OCI-LY1 (cell line): Measurements from ENCODE around the gene GGT5.
"Not testable (repeated sequence)": the region's sequence is repeated elsewhere in the genome, so short reads cannot be mapped to it uniquely, and the experiment has no call there.

Experiments used
- H2AFZ ChIP-seq: fragments of 200-600 bp; sonication (generic), shearing (Covaris generic); 2 replicates; pipeline ENCODE4 v1.6.0; 2014; ENCODE audit warnings: antibody characterized with exemption, mild to moderate bottlenecking, low read length
- H3F3A ChIP-seq: fragments of 200-600 bp; sonication (generic), shearing (Covaris generic); 2 replicates; pipeline ENCODE4 v1.6.0; 2014; ENCODE audit warnings: mild to moderate bottlenecking, antibody characterized with exemption, low read length, moderate library complexity; ENCODE audit not compliant: insufficient read depth
- H3K27ac ChIP-seq: fragments of 200-600 bp; sonication (generic); 2 replicates; pipeline ENCODE4 v1.5.1; 2014; ENCODE audit warnings: low read length, mixed run types, mild to moderate bottlenecking, low read depth; ENCODE audit not compliant: poor library complexity, severe bottlenecking
- H3K27me3 ChIP-seq: fragments of 200-600 bp; sonication (generic); 2 replicates; pipeline ENCODE4 v1.6.0; 2014; ENCODE audit warnings: antibody characterized with exemption, mild to moderate bottlenecking, low read length, moderate library complexity; ENCODE audit not compliant: insufficient read depth
- H3K36me3 ChIP-seq: fragments of 200-600 bp; sonication (generic); 2 replicates; pipeline ENCODE4 v1.6.1; 2014; ENCODE audit warnings: mild to moderate bottlenecking, antibody characterized with exemption, low read length, moderate library complexity, mixed read lengths; ENCODE audit not compliant: insufficient read depth
- H3K4me1 ChIP-seq: fragments of 200-600 bp; sonication (generic); 2 replicates; pipeline ENCODE4 v1.5.1; 2014; ENCODE audit warnings: mild to moderate bottlenecking, low read length, moderate library complexity; ENCODE audit not compliant: insufficient read depth, severe bottlenecking
- H3K4me2 ChIP-seq: fragments of 200-600 bp; sonication (generic), shearing (Covaris generic); 2 replicates; pipeline ENCODE4 v1.6.1; 2014; ENCODE audit warnings: low read length
- H3K4me3 ChIP-seq: fragments of 200-600 bp; sonication (generic); 2 replicates; pipeline ENCODE4 v1.5.1; 2014; ENCODE audit warnings: low read length, low read depth, mild to moderate bottlenecking, mixed read lengths; ENCODE audit not compliant: poor library complexity, severe bottlenecking
- H3K79me2 ChIP-seq: fragments of 200-600 bp; shearing (Covaris generic); 2 replicates; pipeline ENCODE4 v1.6.1; 2016; ENCODE audit warnings: mixed run types, low read length, mixed read lengths; ENCODE audit not compliant: insufficient read depth
- H3K9ac ChIP-seq: fragments of 200-600 bp; sonication (generic), shearing (Covaris generic); 2 replicates; pipeline ENCODE4 v1.6.1; 2014; ENCODE audit warnings: mild to moderate bottlenecking, low read length, mixed read lengths
- H3K9me2 ChIP-seq: fragments of 200-600 bp; sonication (generic), shearing (Covaris generic); 2 replicates; pipeline ENCODE4 v1.6.1; 2014; ENCODE audit warnings: low read depth, mild to moderate bottlenecking, low read length, mixed read lengths
- H3K9me3 ChIP-seq: fragments of 200-600 bp; shearing (Covaris generic); 2 replicates; pipeline ENCODE4 v1.6.1; 2014; ENCODE audit warnings: low read length, mixed read lengths
- H4K20me1 ChIP-seq: fragments of 200-600 bp; sonication (generic), shearing (Covaris generic); 2 replicates; pipeline ENCODE4 v1.6.0; 2016; ENCODE audit warnings: mild to moderate bottlenecking, low read length; ENCODE audit not compliant: insufficient read depth
- EZH2 ChIP-seq: fragments of 200-600 bp; sonication (generic), shearing (Covaris generic); IDR thresholded peaks from 2 replicates; pipeline ENCODE4 v1.8.0; 2017; ENCODE audit warnings: borderline replicate concordance, mixed run types, mild to moderate bottlenecking, antibody characterized with exemption, low read length, moderate library complexity, mixed read lengths
- TF ChIP-seq, protein P1 (sequence below): fragments of 200-600 bp; sonication (generic), shearing (Covaris generic); IDR thresholded peaks from 2 replicates; pipeline ENCODE4 v1.5.1; 2017; ENCODE audit warnings: mild to moderate bottlenecking, antibody characterized with exemption, low read length, moderate library complexity, mixed read lengths

GGT5 gene

DNA sequence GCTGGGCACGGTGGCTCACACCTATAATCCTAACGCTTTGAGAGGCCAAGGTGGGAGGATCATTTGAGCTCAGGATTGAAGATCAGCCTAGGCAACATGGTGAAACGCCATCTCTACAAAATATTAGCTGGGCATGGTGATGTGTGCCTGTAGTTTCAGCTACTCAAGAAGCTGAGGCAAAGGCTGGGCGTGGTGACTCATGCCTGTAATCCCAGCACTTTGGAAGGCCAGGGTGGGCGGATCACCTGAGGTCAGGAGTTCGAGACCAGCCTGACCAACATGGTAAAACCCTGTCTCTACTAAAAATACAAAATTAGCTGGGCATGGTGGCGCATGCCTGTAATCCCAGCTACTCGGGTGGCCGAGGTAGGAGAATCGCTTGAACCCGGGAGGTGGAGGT lies 34.5 kb downstream of the GGT5 start:
- not testable (repeated sequence) for H3F3A ChIP-seq, H3K36me3 ChIP-seq, H3K4me1 ChIP-seq, H2AFZ ChIP-seq, H4K20me1 ChIP-seq, H3K9me3 ChIP-seq, H3K4me3 ChIP-seq, H3K9me2 ChIP-seq, H3K4me2 ChIP-seq, H3K27ac ChIP-seq, H3K9ac ChIP-seq, H3K27me3 ChIP-seq, H3K79me2 ChIP-seq

DNA sequence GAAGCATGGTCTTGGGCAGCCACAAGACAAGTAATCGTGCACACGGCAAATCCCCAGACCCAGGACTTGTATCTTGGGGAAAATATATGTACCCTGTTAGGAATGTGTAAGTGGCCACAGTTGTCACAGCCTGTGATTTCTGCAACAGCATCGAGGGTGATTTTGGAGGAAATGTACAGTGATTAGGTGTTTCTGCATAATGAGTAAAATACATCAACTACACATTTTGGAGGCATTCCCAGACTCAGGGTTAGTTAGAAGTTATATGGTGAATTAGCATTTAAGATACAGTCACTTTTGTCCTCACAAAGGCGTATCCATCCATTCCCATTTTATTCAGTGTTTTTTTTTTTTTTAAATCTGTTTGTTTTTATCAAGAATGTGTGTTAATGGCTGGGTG lies 35.2 kb downstream of the GGT5 start:
- H3K27me3 ChIP-seq, result peaks cover 7% of the 10 kb centered on the region; the same call in 1 of the 2 replicates
- no peak overlapping the region for H3K27ac ChIP-seq
- no peak overlapping the region for H3K9ac ChIP-seq
- H3K9me2 ChIP-seq, result no peaks in the 10 kb centered on the region
- H3K4me2 ChIP-seq, result no peak overlapping the region
- no peaks in the 10 kb centered on the region for H3K79me2 ChIP-seq
- H3K4me3 ChIP-seq, result no peak overlapping the region
- H3K36me3 ChIP-seq, result peaks cover 3% of the 10 kb centered on the region; the same call in 1 of the 2 replicates
- no peak for TF ChIP-seq EZH2
- TF ChIP-seq, protein P1, sequence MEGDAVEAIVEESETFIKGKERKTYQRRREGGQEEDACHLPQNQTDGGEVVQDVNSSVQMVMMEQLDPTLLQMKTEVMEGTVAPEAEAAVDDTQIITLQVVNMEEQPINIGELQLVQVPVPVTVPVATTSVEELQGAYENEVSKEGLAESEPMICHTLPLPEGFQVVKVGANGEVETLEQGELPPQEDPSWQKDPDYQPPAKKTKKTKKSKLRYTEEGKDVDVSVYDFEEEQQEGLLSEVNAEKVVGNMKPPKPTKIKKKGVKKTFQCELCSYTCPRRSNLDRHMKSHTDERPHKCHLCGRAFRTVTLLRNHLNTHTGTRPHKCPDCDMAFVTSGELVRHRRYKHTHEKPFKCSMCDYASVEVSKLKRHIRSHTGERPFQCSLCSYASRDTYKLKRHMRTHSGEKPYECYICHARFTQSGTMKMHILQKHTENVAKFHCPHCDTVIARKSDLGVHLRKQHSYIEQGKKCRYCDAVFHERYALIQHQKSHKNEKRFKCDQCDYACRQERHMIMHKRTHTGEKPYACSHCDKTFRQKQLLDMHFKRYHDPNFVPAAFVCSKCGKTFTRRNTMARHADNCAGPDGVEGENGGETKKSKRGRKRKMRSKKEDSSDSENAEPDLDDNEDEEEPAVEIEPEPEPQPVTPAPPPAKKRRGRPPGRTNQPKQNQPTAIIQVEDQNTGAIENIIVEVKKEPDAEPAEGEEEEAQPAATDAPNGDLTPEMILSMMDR, result no peak
- no peak overlapping the region for H2AFZ ChIP-seq
- no peaks in the 10 kb centered on the region for H3K4me1 ChIP-seq
- H3K9me3 ChIP-seq, result peaks cover 3% of the 10 kb centered on the region; the same call in 1 of the 2 replicates
- no peaks in the 10 kb centered on the region for H3F3A ChIP-seq
- H4K20me1 ChIP-seq, result no peaks in the 10 kb centered on the region

DNA sequence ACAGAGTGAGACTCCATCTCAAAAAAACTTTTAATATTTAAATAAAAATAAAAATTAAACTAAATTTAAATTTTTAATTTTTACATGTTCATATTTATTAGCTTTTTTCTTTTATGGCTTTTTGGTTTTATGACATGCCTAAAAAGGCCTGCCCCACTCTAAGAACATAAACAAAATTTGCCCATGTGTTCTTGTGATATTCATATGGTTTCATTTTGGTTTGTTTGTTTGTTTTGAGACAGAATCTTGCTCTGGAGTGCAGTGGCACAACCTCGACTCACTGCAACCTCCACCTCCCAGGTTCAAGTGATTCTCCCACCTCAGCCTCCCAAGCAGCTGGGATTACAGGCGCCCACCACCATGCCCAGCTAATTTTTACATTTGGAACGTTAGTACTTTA lies 35.9 kb downstream of the GGT5 start:
- Histone ChIP-seq H3K9ac (no peak overlapping the region), H3K9me3 (peaks cover 4% of the 10 kb centered on the region; the same call in 1 of the 2 replicates), H3K4me1 (no peaks in the 10 kb centered on the region), H3K27ac (no peak overlapping the region), H2AFZ (no peak overlapping the region), H4K20me1 (no peaks in the 10 kb centered on the region), H3K27me3 (peaks cover 8% of the 10 kb centered on the region; the same call in 1 of the 2 replicates), H3K4me2 (no peak overlapping the region), H3F3A (no peaks in the 10 kb centered on the region), H3K9me2 (no peaks in the 10 kb centered on the region), H3K79me2 (no peaks in the 10 kb centered on the region), H3K36me3 (peaks cover 3% of the 10 kb centered on the region; the same call in 1 of the 2 replicates), H3K4me3 (no peak overlapping the region)
- no peak for TF ChIP-seq EZH2

DNA sequence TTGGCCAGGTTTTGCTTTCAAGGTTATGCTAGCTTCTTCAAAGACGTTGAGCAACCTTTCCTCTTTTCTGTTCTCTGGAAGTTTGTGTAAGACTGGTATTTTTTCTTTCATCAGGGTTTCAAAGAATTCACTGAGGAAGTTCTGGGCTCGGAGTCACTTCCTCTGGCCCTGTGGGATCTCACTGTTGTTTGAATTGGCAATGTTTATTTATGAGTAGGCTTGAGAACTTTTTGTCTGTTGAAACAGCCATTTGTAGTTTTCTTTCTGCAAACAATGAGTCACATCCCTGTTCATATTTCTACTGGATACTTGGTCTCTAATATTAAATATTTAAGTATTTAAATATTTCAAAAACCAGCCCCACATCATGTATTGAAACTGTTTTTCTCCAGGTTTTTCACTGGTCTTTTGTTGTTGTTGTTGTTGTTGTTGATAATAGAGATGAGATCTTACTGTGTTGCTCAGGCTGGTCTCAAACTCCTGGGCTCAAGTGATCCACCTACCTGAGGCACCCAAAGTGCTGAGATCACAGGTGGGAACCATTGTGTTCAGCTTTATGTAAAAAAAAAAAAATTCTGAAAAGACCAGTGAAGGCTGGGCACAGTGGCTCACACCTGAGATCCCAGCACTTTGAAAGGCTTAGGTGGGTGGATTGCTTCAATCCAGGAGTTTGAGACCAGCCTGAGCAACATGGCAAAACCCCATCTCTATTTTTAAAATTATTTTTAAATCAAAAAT lies 36.7 kb downstream of the GGT5 start:
- Histone ChIP-seq H4K20me1 (no peaks in the 10 kb centered on the region), H3K36me3 (peaks cover 3% of the 10 kb centered on the region; the same call in 1 of the 2 replicates), H3K27me3 (peaks cover 8% of the 10 kb centered on the region; the same call in 1 of the 2 replicates), H3K9ac (no peak overlapping the region), H3K9me3 (peaks cover 4% of the 10 kb centered on the region; the same call in 1 of the 2 replicates), H3K9me2 (no peaks in the 10 kb centered on the region), H3K4me3 (no peak overlapping the region), H3F3A (no peaks in the 10 kb centered on the region), H3K79me2 (no peaks in the 10 kb centered on the region), H3K4me2 (no peak overlapping the region), H3K27ac (no peak overlapping the region), H3K4me1 (no peaks in the 10 kb centered on the region), H2AFZ (no peak overlapping the region)
- TF ChIP-seq, protein P1, result no peak
- TF ChIP-seq EZH2, result no peak
